ENCODE data around the gene ATP6V1D. TPM values are rescaled to one million over a fixed set of nuclear protein-coding genes. Genes with fewer than 3 reads are reported as not detected.

Gene ATP6V1D
- total RNA-seq, 1 donor from 2014 or later: 105 TPM

GRCh38 chr14:67360470-67361206 is 1.0 kb upstream of the ATP6V1D start:
- no peaks in the 10 kb centered on the region for H3K36me3 Mint-ChIP-seq (ENCODE audit: low read depth, unreplicated experiment)
- DNase-seq (ENCODE audit: low read depth): no peak
- peaks cover 15% of the 10 kb centered on the region for H3K36me3 ChIP-seq (ENCODE audit: insufficient read depth, low read length)
- peak overlapping the region; percentile 99 for H3K27ac Mint-ChIP-seq (ENCODE audit: unreplicated experiment)
- peak overlapping the region; percentile 98 for H3K9ac ChIP-seq (ENCODE audit: low read length)
- peak overlapping the region; percentile 99 for H3K4me3 ChIP-seq (ENCODE audit: insufficient read depth, low read depth, low read length)
- H3K4me1 Mint-ChIP-seq (ENCODE audit: low read depth, unreplicated experiment): peaks cover 24% of the 10 kb centered on the region
- H3K4me3 Mint-ChIP-seq (ENCODE audit: unreplicated experiment): peak overlapping the region; percentile 97
- H4K20me1 ChIP-seq (ENCODE audit: insufficient read depth, low read length): peaks cover 75% of the 10 kb centered on the region
- TF ChIP-seq CTCF (IDR thresholded peaks at IDR 0.05; ENCODE audit: insufficient read depth, low read depth, low read length): no peak
- no peak for TF ChIP-seq EZH2 (IDR thresholded peaks at IDR 0.05; ENCODE audit: insufficient read depth, low read length)
- H3K79me2 ChIP-seq (ENCODE audit: insufficient read depth, low read length): peaks cover 94% of the 10 kb centered on the region
- H2AFZ ChIP-seq (ENCODE audit: low read depth, low read length): peak overlapping the region; percentile 100
- H3K9me3 Mint-ChIP-seq (ENCODE audit: unreplicated experiment): no peaks in the 10 kb centered on the region
- no peak for FAIRE-seq
- peak overlapping the region; percentile 99 for H3K27ac ChIP-seq (ENCODE audit: low read depth, low read length)
- H3K4me2 ChIP-seq (ENCODE audit: low read length): peak overlapping the region; percentile 96
- peaks cover 23% of the 10 kb centered on the region for H3K4me1 ChIP-seq (ENCODE audit: insufficient read depth, low read length)
- no peaks in the 10 kb centered on the region for H3K27me3 ChIP-seq (ENCODE audit: insufficient read depth, low read length)
- H3K9me3 ChIP-seq (ENCODE audit: insufficient read depth, low read depth, low read length): no peaks in the 10 kb centered on the region
- no peaks in the 10 kb centered on the region for H3K27me3 Mint-ChIP-seq (ENCODE audit: low read depth, unreplicated experiment)

GRCh38 chr14:67358924-67359774 is 455 bp downstream of the ATP6V1D start:
- no peaks in the 10 kb centered on the region for H3K27me3 Mint-ChIP-seq (ENCODE audit: low read depth, unreplicated experiment)
- H3K4me3 ChIP-seq (ENCODE audit: insufficient read depth, low read depth, low read length): peak overlapping the region; percentile 99
- peaks cover under 1% of the 10 kb centered on the region for H3K36me3 ChIP-seq (ENCODE audit: insufficient read depth, low read length)
- peaks cover 94% of the 10 kb centered on the region for H3K79me2 ChIP-seq (ENCODE audit: insufficient read depth, low read length)
- DNase-seq (ENCODE audit: low read depth) (peak; percentile 52), FAIRE-seq (no peak)
- H3K27me3 ChIP-seq (ENCODE audit: insufficient read depth, low read length): no peaks in the 10 kb centered on the region
- peak overlapping the region; percentile 98 for H3K9ac ChIP-seq (ENCODE audit: low read length)
- H3K9me3 ChIP-seq (ENCODE audit: insufficient read depth, low read depth, low read length): no peaks in the 10 kb centered on the region
- H3K9me3 Mint-ChIP-seq (ENCODE audit: unreplicated experiment): no peaks in the 10 kb centered on the region
- H3K4me2 ChIP-seq (ENCODE audit: low read length): peak overlapping the region; percentile 96
- H3K4me1 ChIP-seq (ENCODE audit: insufficient read depth, low read length): peaks cover 23% of the 10 kb centered on the region
- H3K4me1 Mint-ChIP-seq (ENCODE audit: low read depth, unreplicated experiment): peaks cover 24% of the 10 kb centered on the region
- peak overlapping the region; percentile 99 for H3K27ac ChIP-seq (ENCODE audit: low read depth, low read length)
- peak overlapping the region; percentile 97 for H3K4me3 Mint-ChIP-seq (ENCODE audit: unreplicated experiment)
- H3K36me3 Mint-ChIP-seq (ENCODE audit: low read depth, unreplicated experiment): no peaks in the 10 kb centered on the region
- peaks cover 80% of the 10 kb centered on the region for H4K20me1 ChIP-seq (ENCODE audit: insufficient read depth, low read length)
- peak overlapping the region; percentile 74 for H2AFZ ChIP-seq (ENCODE audit: low read depth, low read length)
- peak overlapping the region; percentile 99 for H3K27ac Mint-ChIP-seq (ENCODE audit: unreplicated experiment)
- TF ChIP-seq EZH2 (IDR thresholded peaks at IDR 0.05; ENCODE audit: insufficient read depth, low read length) (no peak), CTCF (IDR thresholded peaks at IDR 0.05; ENCODE audit: insufficient read depth, low read depth, low read length) (no peak)
